CD4-positive, alpha-beta T cell treated with Interleukin-17A for 1 hour (primary cell): ENCODE measurements around the gene RECQL5.
"Not testable (repeated sequence)": the region's sequence is repeated elsewhere in the genome, so short reads cannot be mapped to it uniquely, and the experiment has no call there.

Experiments used
- DNase-seq: peaks from one replicate; pipeline ENCODE4 v3.0.0-alpha.2; 2020

RECQL5 gene

GRCh38 chr17:75589919-75590303 is 77.0 kb downstream of the RECQL5 start:
- no peak for DNase-seq

- peak; percentile 96 for DNase-seq
These were observed 77.7 kb downstream of the RECQL5 start for GRCh38 chr17:75589012-75589918.

- DNase-seq = no peak
These were observed 78.3 kb downstream of the RECQL5 start for GRCh38 chr17:75588596-75589011.

- DNase-seq = peak; percentile 57
These were observed 79.0 kb downstream of the RECQL5 start, which contains the start of gene MYO15B for GRCh38 chr17:75587675-75588595. Gene MYO15B (plus strand): TSS chr17:75587800. CDS start chr17:75588058, 258 bp downstream.

- no peak for DNase-seq
These were observed 82.1 kb downstream of the RECQL5 start for GRCh38 chr17:75584849-75585175.

DNA sequence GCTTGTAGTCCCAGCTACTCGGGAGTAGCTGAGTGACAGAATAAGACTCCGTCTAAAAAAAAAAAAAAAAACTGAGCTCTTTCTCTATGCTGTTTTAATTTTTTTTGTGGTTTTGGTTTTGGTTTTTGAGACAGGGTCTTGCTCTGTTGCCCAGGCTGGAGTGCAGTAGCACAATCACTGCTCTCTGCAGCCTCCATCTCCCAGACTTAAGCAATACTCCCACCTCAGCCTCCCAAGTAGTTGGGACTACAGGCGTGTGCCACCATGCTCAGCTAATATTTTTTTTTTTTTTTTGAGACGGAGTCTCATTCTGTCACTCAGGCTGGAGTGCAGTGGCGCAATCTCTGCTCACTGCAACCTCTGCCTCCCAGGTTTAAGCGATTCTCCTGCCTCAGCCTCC is 83.8 kb downstream of the RECQL5 start:
- DNase-seq = not testable (repeated sequence)

DNA sequence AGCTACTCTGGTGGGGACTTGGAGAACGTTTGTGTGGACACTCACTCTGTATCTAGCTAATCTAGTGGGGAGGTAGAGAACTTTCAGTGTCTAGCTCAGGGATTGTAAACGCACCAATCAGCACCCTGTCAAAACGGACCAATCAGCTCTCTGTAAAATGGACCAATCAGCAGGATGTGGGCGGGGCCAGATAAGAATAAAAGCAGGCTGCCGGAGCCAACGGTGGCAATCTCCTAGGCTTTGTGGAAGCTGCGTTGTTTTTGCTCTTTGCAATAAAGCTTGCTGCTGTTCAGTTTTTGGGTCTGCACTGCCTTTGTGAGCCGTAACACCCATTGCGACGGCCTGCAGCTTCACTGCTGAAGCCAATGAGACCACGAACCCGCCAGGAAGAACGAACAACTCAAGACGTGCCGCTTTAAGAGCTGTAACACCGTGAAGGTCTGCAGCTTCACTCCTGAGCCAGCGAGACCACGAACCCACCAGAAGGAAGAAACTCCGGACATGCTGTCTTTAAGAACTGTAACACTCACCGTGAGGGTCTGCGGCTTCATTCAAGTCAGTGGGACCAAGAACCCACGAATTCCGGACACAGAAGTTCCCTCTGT is 85.7 kb downstream of the RECQL5 start:
- peak; percentile 70 for DNase-seq
